Gastroesophageal sphincter (tissue), 3 donors: ENCODE measurements around the gene EXOG.

Source experiments
- EP300 ChIP-seq: sonication (generic); formaldehyde crosslinking; IDR thresholded peaks from one replicate; pipeline ENCODE4 v1.6.1; 2017; ENCODE audit warnings: antibody characterized with exemption, mild to moderate bottlenecking
- POLR2A ChIP-seq, 2 donors: fragments of 450-650 bp; IDR thresholded peaks; one replicate each; pipeline ENCODE4 v1.6.1; 2017; ENCODE audit warnings: antibody characterized with exemption in 2 of 2, mild to moderate bottlenecking in 2 of 2, moderate library complexity in 1 of 2
- POLR2AphosphoS5 ChIP-seq: sonication (generic); formaldehyde crosslinking; IDR thresholded peaks from one replicate; pipeline ENCODE4 v1.6.1; 2017; ENCODE audit warnings: antibody characterized with exemption
- TF ChIP-seq, protein P1 (sequence below), 4 experiments: fragments of 200-600 bp in 2 of 4; fragments of 450-650 bp in 2 of 4; sonication (generic) in 1 of 4; IDR thresholded peaks; one replicate each; pipeline ENCODE4 v1.5.1; 2017 to 2019; ENCODE audit warnings: antibody characterized with exemption in 4 of 4, mild to moderate bottlenecking in 2 of 4, moderate library complexity in 2 of 4

DNA sequence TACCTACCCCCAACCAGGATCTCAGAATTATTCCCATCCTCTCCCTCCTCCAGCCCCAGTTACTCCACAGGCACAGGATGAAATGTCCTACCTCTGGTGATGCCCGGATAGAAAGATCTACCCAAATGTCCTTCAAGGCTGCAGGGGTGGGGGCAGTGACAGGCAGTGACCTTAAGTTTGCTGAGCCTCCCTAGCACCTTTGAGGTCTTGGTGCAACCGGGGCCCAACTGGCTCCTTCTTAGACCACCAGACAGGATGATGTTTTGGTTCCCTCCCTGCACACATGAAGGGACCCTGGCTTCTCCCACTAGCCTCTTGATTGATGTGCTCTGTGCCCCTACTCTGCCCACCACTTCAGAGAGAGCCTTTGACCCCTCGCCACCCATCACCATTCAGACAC is 36.4 kb downstream of the EXOG start:
- TF ChIP-seq, protein P1, sequence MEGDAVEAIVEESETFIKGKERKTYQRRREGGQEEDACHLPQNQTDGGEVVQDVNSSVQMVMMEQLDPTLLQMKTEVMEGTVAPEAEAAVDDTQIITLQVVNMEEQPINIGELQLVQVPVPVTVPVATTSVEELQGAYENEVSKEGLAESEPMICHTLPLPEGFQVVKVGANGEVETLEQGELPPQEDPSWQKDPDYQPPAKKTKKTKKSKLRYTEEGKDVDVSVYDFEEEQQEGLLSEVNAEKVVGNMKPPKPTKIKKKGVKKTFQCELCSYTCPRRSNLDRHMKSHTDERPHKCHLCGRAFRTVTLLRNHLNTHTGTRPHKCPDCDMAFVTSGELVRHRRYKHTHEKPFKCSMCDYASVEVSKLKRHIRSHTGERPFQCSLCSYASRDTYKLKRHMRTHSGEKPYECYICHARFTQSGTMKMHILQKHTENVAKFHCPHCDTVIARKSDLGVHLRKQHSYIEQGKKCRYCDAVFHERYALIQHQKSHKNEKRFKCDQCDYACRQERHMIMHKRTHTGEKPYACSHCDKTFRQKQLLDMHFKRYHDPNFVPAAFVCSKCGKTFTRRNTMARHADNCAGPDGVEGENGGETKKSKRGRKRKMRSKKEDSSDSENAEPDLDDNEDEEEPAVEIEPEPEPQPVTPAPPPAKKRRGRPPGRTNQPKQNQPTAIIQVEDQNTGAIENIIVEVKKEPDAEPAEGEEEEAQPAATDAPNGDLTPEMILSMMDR (IDR thresholded peaks at IDR 0.05): no peak
- TF ChIP-seq EP300 (no peak), POLR2A (IDR thresholded peaks at IDR 0.05) (no peak), POLR2AphosphoS5 (no peak)
